Lung (tissue), 12 donors: ENCODE results near the gene KEAP1. TPM values are rescaled to one million over a fixed set of nuclear protein-coding genes. Genes with fewer than 3 reads are reported as not detected.

Experiments
- ATAC-seq: fragments of 200-7000 bp; cut with Tn5 transposase; one replicate; pipeline ENCODE4 v1.9.1; 2020; ENCODE audit warnings: moderate number of reproducible peaks; ENCODE audit not compliant: insufficient read depth, low FRiP score
- DNase-seq, 3 donors: peaks; one replicate each; pipeline ENCODE4 v3.0.0-alpha.2; 2013 to 2017
- H3K27ac ChIP-seq, 2 donors: one replicate each; pipeline ENCODE4 v1.5.1; 2013; ENCODE audit warnings: mild to moderate bottlenecking in 2 of 2, moderate library complexity in 2 of 2, control low read depth in 1 of 2, inconsistent platforms in 1 of 2, low read depth in 1 of 2, low read length in 1 of 2
- H3K27me3 ChIP-seq, 3 donors: one replicate each; pipeline ENCODE4 v1.5.1; 2013; ENCODE audit warnings: low read length in 2 of 3; ENCODE audit not compliant: control insufficient read depth in 3 of 3, insufficient read depth in 3 of 3
- H3K36me3 ChIP-seq, 4 donors: one replicate each; pipeline ENCODE4 v1.5.1; 2013; ENCODE audit warnings: low read length in 4 of 4, mild to moderate bottlenecking in 1 of 4, moderate library complexity in 1 of 4; ENCODE audit not compliant: control insufficient read depth in 4 of 4, insufficient read depth in 4 of 4
- H3K4me1 ChIP-seq, 5 donors: one replicate each; pipeline ENCODE4 v1.5.1; 2013; ENCODE audit warnings: low read length in 5 of 5, mild to moderate bottlenecking in 2 of 5, moderate library complexity in 1 of 5; ENCODE audit not compliant: control insufficient read depth in 5 of 5, insufficient read depth in 5 of 5
- H3K4me3 ChIP-seq: one replicate; pipeline ENCODE4 v1.5.1; 2013; ENCODE audit warnings: mild to moderate bottlenecking, control low read depth, moderate library complexity
- H3K9ac ChIP-seq, 2 donors: one replicate each; pipeline ENCODE4 v1.5.1; 2013; ENCODE audit warnings: low read length in 2 of 2, control low read depth in 1 of 2; ENCODE audit not compliant: insufficient read depth in 1 of 2
- H3K9me3 ChIP-seq, 4 donors: one replicate each; pipeline ENCODE4 v1.5.1; 2013; ENCODE audit warnings: low read length in 3 of 4, mild to moderate bottlenecking in 1 of 4, moderate library complexity in 1 of 4; ENCODE audit not compliant: control insufficient read depth in 4 of 4, insufficient read depth in 3 of 4
- CTCF ChIP-seq: IDR thresholded peaks from 2 replicates; pipeline ENCODE4 v1.5.1; 2012; ENCODE audit warnings: mild to moderate bottlenecking; ENCODE audit errors: control extremely low read depth, extremely low read depth
- WGBS, 2 donors: extraction: QIAGEN DNeasy Blood & Tissue Kit; methylation state at CpG; one replicate each; pipeline ENCODE4 v1.1.7; 2013; 5-methylcytosine and 5-hydroxymethylcytosine counted together
- polyA plus RNA-seq, 2 donors: library from polyadenylated mRNA; stranded (reverse); fragments of 200-250 nt; gene quantifications; one replicate each; pipeline ENCODE4 v1.2.1, GENCODE V29; 2013
- total RNA-seq, 2 donors: library from RNA; depleted of rRNA in 1 of 2; stranded (reverse); fragments of >200 nt in 1 of 2; gene quantifications; one replicate each; pipeline ENCODE4 v1.2.1, GENCODE V29; 2014 to 2021
- donor health status: control.
- donor health status: control.
- donor health status: Bipolar disorder and iron deficiency.
- donor health status: healthy.
- donor health status: DM: yes; HTN: yes; CAD: no.

The KEAP1 gene
- total and polyA plus RNA-seq, 4 donors, result 44.8 to 73.5 (median 60.3) TPM

GRCh38 chr19:10510301-10510802 is 7.2 kb upstream of the KEAP1 start:
- TF ChIP-seq CTCF, result peak; percentile 11
- Histone ChIP-seq H3K36me3 (no peaks in the 10 kb centered on the region), H3K27me3 (peaks cover 14 to 34% (median 30%) of the 10 kb centered on the region in 3 donors), H3K4me1 (peaks cover 0 to 11% (median 0%) of the 10 kb centered on the region in 5 donors), H3K9me3 (peaks cover 0 to 7% (median 0%) of the 10 kb centered on the region in 4 donors), H3K4me3 (no peak overlapping the region), H3K27ac (no peak overlapping the region), H3K9ac (no peak overlapping the region)
- ATAC-seq (no peak), DNase-seq (peak in 1 of 3 donors; percentile 28)
- WGBS, 2 donors, result 8 to 9% methylated on average over 15 of the region's 15 CpGs

- WGBS, 2 donors, result 79 to 80% methylated on average over 3 of the region's 3 CpGs
Observed at GRCh38 chr19:10508707-10509106, 5.6 kb upstream of the KEAP1 start.

GRCh38 chr19:10508036-10508435 is 4.9 kb upstream of the KEAP1 start:
- no peaks in the 10 kb centered on the region for H3K36me3 ChIP-seq
- H3K4me3 ChIP-seq, result no peak overlapping the region
- 90 to 92% methylated on average over 16 of the region's 16 CpGs for WGBS, 2 donors
- no peak overlapping the region for H3K9ac ChIP-seq
- peaks cover 0 to 12% (median 11%) of the 10 kb centered on the region in 3 donors for H3K27me3 ChIP-seq
- H3K27ac ChIP-seq, result no peak overlapping the region
- no peak for ATAC-seq
- H3K4me1 ChIP-seq, result peaks cover 0 to 2% (median 0%) of the 10 kb centered on the region in 5 donors
- H3K9me3 ChIP-seq, result no peaks in the 10 kb centered on the region
- TF ChIP-seq CTCF, result no peak
- no peak for DNase-seq

More at GRCh38 chr19:10508707-10509106, 5.6 kb upstream of the KEAP1 start:
- no peak for ATAC-seq
- no peak overlapping the region for H3K27ac ChIP-seq
- no peak overlapping the region for H3K4me3 ChIP-seq
- H3K27me3 ChIP-seq, result peaks cover 2 to 18% (median 17%) of the 10 kb centered on the region in 3 donors
- TF ChIP-seq CTCF, result no peak
- no peaks in the 10 kb centered on the region for H3K36me3 ChIP-seq
- H3K9me3 ChIP-seq, result no peaks in the 10 kb centered on the region
- DNase-seq, result no peak
- peaks cover 0 to 2% (median 0%) of the 10 kb centered on the region in 5 donors for H3K4me1 ChIP-seq
- H3K9ac ChIP-seq, result no peak overlapping the region
